ENCODE measurements around the gene KCNJ12. TPM values are rescaled to one million over a fixed set of nuclear protein-coding genes. Genes with fewer than 3 reads are reported as not detected.

KCNJ12 gene
- total and polyA plus RNA-seq, 2 of the 4 experiments (the other 2 are of a cell fraction), result under 0.01 to 0.10 TPM

- no peak for ATAC-seq (ENCODE audit: low read depth)
- intact Hi-C loops (cut with micrococcal nuclease), result no loop called here
- Histone ChIP-seq H3K9me3 (ENCODE audit: control insufficient read depth, insufficient read depth, low read length) (no peaks in the 10 kb centered on the region), H3K9me1 (ENCODE audit: insufficient read depth, low read length) (no peaks in the 10 kb centered on the region), H3K79me1 (ENCODE audit: low read depth in 1 of 2, low read length in 2 of 2) (no peaks in the 10 kb centered on the region), H2AK9ac (replicated peaks; ENCODE audit: low read depth, low read length, poor library complexity) (no peak overlapping the region), H3K27ac (ENCODE audit: insufficient read depth, low read length) (no peak overlapping the region), H4K5ac (ENCODE audit: low read depth, low read length) (no peak overlapping the region), H3K18ac (ENCODE audit: low read depth, low read length) (no peak overlapping the region), H2BK120ac (ENCODE audit: low read depth, low read length) (no peak overlapping the region), H3K36me3 (ENCODE audit: control insufficient read depth, insufficient read depth, low read length) (no peaks in the 10 kb centered on the region), H3K9ac (ENCODE audit: low read depth, low read length) (no peak overlapping the region), H3K56ac (ENCODE audit: extremely low read depth, insufficient read depth, low read length) (no peak overlapping the region), H3K4me1 (ENCODE audit: control insufficient read depth, insufficient read depth, low read length) (peaks cover 4% of the 10 kb centered on the region; the same call in 1 of the 2 replicates), H3K23ac (ENCODE audit: low read depth, low read length) (no peak overlapping the region), H2BK5ac (ENCODE audit: low read depth, low read length, poor library complexity, severe bottlenecking) (no peak overlapping the region), H2AK5ac (ENCODE audit: low read depth, low read length) (no peak overlapping the region), H4K20me1 (ENCODE audit: insufficient read depth, low read length) (no peaks in the 10 kb centered on the region), H2BK15ac (ENCODE audit: low read depth, low read length) (no peak overlapping the region), H2AFZ (replicated peaks; ENCODE audit: low read length, poor library complexity) (peak overlapping the region; percentile 51), H3K4ac (ENCODE audit: low read depth, low read length) (no peak overlapping the region), H3K4me2 (ENCODE audit: low read depth, low read length) (peak overlapping the region; percentile 9; the same call in 1 of the 2 replicates), H3K4me3 (ENCODE audit: insufficient read depth, low read depth, low read length) (no peak overlapping the region), H3K14ac (replicated peaks; ENCODE audit: low read depth, low read length) (no peak overlapping the region), H4K8ac (ENCODE audit: low read depth in 2 of 2, low read length in 2 of 2) (no peak overlapping the region), H4K91ac (ENCODE audit: insufficient read depth, low read depth, low read length) (no peak overlapping the region), H2BK20ac (ENCODE audit: low read depth, low read length) (no peak overlapping the region), H3K27me3 (ENCODE audit: control insufficient read depth, insufficient read depth, low read length) (peaks cover 68% of the 10 kb centered on the region)
- 10% methylated on average over 13 of the region's 43 CpGs; no CpG with 5 or more reads in 1 of the 2 experiments for WGBS, 2 experiments (ENCODE audit: extremely low coverage in 2 of 2, insufficient read length in 1 of 2)
- ChIA-PET CTCF (no interaction called here), POLR2A (ENCODE audit: unreplicated experiment) (no interaction called here)
- in situ Hi-C loops (cut with MboI; ENCODE audit: low sequenced_read_pairs), result no loop called here
- DNase-seq, result no peak
- BruUV-seq (replicated peaks), result no TSS peak
- dilution Hi-C loops (cut with HindIII; ENCODE audit: low sequenced_read_pairs, unreplicated experiment), result no loop called here
- TF ChIP-seq MAFK (IDR thresholded peaks at IDR 0.05; ENCODE audit: low read depth, low read length), result no peak
- TF ChIP-seq ELK1 (IDR thresholded peaks at IDR 0.05; ENCODE audit: borderline replicate concordance, low read depth, low read length), result no peak
- no peak for TF ChIP-seq USF2 (IDR thresholded peaks at IDR 0.05; ENCODE audit: low read depth, low read length)
- no peak for TF ChIP-seq CEBPB (IDR thresholded peaks at IDR 0.05; ENCODE audit: low read depth, low read length)
- no peak for TF ChIP-seq MXI1 (IDR thresholded peaks at IDR 0.05; ENCODE audit: borderline replicate concordance, low read depth, low read length)
- TF ChIP-seq MAZ (IDR thresholded peaks at IDR 0.05; ENCODE audit: borderline replicate concordance, low read depth, low read length), result no peak
- TF ChIP-seq BHLHE40 (IDR thresholded peaks at IDR 0.05; ENCODE audit: low read depth, low read length), result no peak
These were observed 1.7 kb downstream of the KCNJ12 start for GRCh38 chr17:21377705-21378396.
